K562 (cell line): Measurements from ENCODE around the gene SPRYD7.
A peak's percentile ranks its signal among the peaks of the same experiment; 100 is the strongest.

ENCODE experiments used
- JUND ChIP-seq, 2 experiments: IDR thresholded peaks; 2 replicates in 1 of 2; 3 replicates in 1 of 2; pipeline ENCODE4 v1.6.1; 2011; ENCODE audit warnings: borderline replicate concordance in 2 of 2, low read depth in 2 of 2, low read length in 2 of 2, improper control_type of control experiment in 1 of 2, missing biosample characterization in 1 of 2, missing genetic modification characterization in 1 of 2, missing genetic modification reagents in 1 of 2
- TAF1 ChIP-seq: IDR thresholded peaks from 2 replicates; pipeline ENCODE4 v1.6.1; 2011; ENCODE audit warnings: mild to moderate bottlenecking, low read length, moderate library complexity; ENCODE audit not compliant: insufficient read depth, control insufficient read depth, severe bottlenecking; ENCODE audit errors: extremely low read depth
- ZFP1 ChIP-seq: fragments of 450-650 bp; formaldehyde crosslinking; IDR thresholded peaks from 2 replicates; pipeline ENCODE4 v1.4.0; 2020; ENCODE audit warnings: mild to moderate bottlenecking, mixed read lengths
- ZFX ChIP-seq: sonication (generic); formaldehyde crosslinking; IDR thresholded peaks from 2 replicates; pipeline ENCODE4 v1.8.0; 2022; ENCODE audit warnings: mild to moderate bottlenecking, missing genetic modification reagents, moderate library complexity
- ZNF184 ChIP-seq: sonication (generic); formaldehyde crosslinking; IDR thresholded peaks from 2 replicates; pipeline ENCODE4 v1.5.0; 2020; ENCODE audit warnings: missing genetic modification reagents
- ZNF639 ChIP-seq, 2 experiments: fragments of 200-800 bp in 1 of 2; sonication (Bioruptor generic) in 1 of 2; sonication (generic) in 1 of 2; formaldehyde crosslinking in 1 of 2; IDR thresholded peaks in 1 of 2; conservative IDR thresholded peaks in 1 of 2; 2 replicates each; pipeline versions ENCODE4 v1.5.0 to v1.6.1; 2016 to 2020; ENCODE audit warnings: missing compliant biosample characterization in 1 of 2, missing genetic modification characterization in 1 of 2, missing genetic modification reagents in 1 of 2

DNA sequence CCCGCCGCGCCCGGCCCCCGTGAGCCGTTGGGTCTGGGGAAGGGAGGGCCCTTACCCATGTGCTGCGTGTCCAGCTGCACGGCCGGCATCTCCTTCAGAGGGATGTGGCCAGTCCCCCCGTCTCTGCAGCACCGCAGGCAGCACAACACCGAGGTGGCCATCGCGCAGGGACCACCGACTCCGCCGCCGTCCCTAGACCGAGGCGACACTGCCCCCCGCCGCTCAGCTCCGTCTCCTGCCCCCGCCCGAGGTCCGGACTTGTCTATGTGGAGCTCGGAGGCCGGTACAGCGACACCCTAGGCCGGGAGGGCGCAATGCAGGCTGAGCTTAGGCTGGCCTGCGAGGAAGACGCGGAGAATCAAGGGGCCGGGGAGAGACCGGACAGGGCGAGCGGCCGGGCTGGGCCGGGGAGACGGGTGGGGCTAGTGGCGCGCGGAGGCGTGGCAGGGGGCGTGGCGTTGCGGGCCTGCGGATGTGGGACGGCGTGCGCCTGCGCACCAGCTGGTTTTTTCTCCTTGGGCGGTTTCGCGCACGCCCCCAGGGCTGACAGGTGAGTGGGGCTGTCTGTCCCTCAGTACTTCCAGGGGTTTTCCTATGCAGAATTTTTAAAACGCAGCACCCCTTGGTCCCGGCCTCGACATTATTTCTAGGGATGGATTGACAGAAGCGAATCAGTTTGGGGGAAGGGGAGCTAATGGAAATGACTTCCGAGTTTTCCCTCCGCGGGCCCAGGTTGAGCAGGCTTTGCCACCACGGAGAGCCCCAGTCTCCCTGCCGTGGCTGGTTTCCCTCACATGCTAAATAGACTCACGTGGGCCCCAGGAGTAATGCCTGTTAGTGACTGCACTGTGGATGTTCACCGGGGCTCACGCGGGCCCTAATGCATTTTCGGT, at the start of gene SPRYD7:
- TF ChIP-seq JUND (IDR thresholded peaks at IDR 0.05; ENCODE audit: borderline replicate concordance, low read depth, low read length) = peak; percentile 28; the same call in 1 of the 2 replicates
- TF ChIP-seq JUND (tag; IDR thresholded peaks at IDR 0.05; ENCODE audit: borderline replicate concordance, low read depth, low read length) = no peak; the same call in 2 of the 3 replicates
- TF ChIP-seq ZNF184 (CRISPR knock-in tag) = no peak
- TF ChIP-seq TAF1 = peak; percentile 76
- TF ChIP-seq ZFP1 (CRISPR knock-in tag) = no peak
- TF ChIP-seq ZNF639 (CRISPR knock-in tag; conservative IDR thresholded peaks at IDR 0.05 in 1 of 2, IDR thresholded peaks at IDR 0.05 in 1 of 2) = no peak
- peak; percentile 81 for TF ChIP-seq ZFX (CRISPR knock-in tag)
